ENCODE measurements around the gene KIAA1958. TPM values are rescaled to one million over a fixed set of nuclear protein-coding genes. Genes with fewer than 3 reads are reported as not detected.

The KIAA1958 gene
- total RNA-seq, 2 donors from 2014 or later = 7.0 to 42.8 TPM

- Histone ChIP-seq H3K4me1 (replicated peaks) (no peaks in the 10 kb centered on the region), H3K4me3 (no peak overlapping the region), H3K27ac (no peak overlapping the region), H3K9me3 (no peaks in the 10 kb centered on the region), H3K36me3 (no peaks in the 10 kb centered on the region), H3K27me3 (replicated peaks; ENCODE audit: insufficient read depth) (no peaks in the 10 kb centered on the region)
- DNase-seq (ENCODE audit: low spot score) = no peak
- 73% methylated on average over 4 of the region's 4 CpGs for WGBS
- intact Hi-C loops (cut with DNase I) = no loop called here
- no peak for TF ChIP-seq POLR2A (IDR thresholded peaks at IDR 0.05)
- TF ChIP-seq POLR2AphosphoS5 (IDR thresholded peaks at IDR 0.05) = no peak
- TF ChIP-seq CTCF (IDR thresholded peaks at IDR 0.05) = no peak
Observed at GRCh38 chr9:112562235-112562958, 75.8 kb downstream of the KIAA1958 start.

- no peak for DNase-seq (ENCODE audit: low spot score)
- Histone ChIP-seq H3K9me3 (no peaks in the 10 kb centered on the region), H3K4me3 (no peak overlapping the region), H3K4me1 (replicated peaks) (no peaks in the 10 kb centered on the region), H3K27ac (no peak overlapping the region), H3K36me3 (no peaks in the 10 kb centered on the region), H3K27me3 (replicated peaks; ENCODE audit: insufficient read depth) (no peaks in the 10 kb centered on the region)
- intact Hi-C loops (cut with DNase I) = no loop called here
- 44% methylated on average over 2 of the region's 2 CpGs for WGBS
- TF ChIP-seq CTCF (IDR thresholded peaks at IDR 0.05) (no peak), POLR2A (IDR thresholded peaks at IDR 0.05) (no peak), POLR2AphosphoS5 (IDR thresholded peaks at IDR 0.05) (no peak)
Observed at GRCh38 chr9:112569186-112569585, 82.6 kb downstream of the KIAA1958 start.

GRCh38 chr9:112570671-112571167, 84.1 kb downstream of the KIAA1958 start:
- H3K27me3 ChIP-seq (replicated peaks; ENCODE audit: insufficient read depth) = no peaks in the 10 kb centered on the region
- TF ChIP-seq POLR2A (IDR thresholded peaks at IDR 0.05) = no peak
- TF ChIP-seq CTCF (IDR thresholded peaks at IDR 0.05) = no peak
- TF ChIP-seq POLR2AphosphoS5 (IDR thresholded peaks at IDR 0.05) = no peak
- no peaks in the 10 kb centered on the region for H3K4me1 ChIP-seq (replicated peaks)
- 82% methylated on average over 6 of the region's 6 CpGs for WGBS
- H3K4me3 ChIP-seq = no peak overlapping the region
- H3K27ac ChIP-seq = no peak overlapping the region
- no peaks in the 10 kb centered on the region for H3K36me3 ChIP-seq
- no peaks in the 10 kb centered on the region for H3K9me3 ChIP-seq
- DNase-seq (ENCODE audit: low spot score) = no peak
- intact Hi-C loops (cut with DNase I) = no loop called here

GRCh38 chr9:112571624-112572355, 85.2 kb downstream of the KIAA1958 start:
- WGBS = 88% methylated on average over 9 of the region's 9 CpGs
- H3K27me3 ChIP-seq (replicated peaks; ENCODE audit: insufficient read depth) = no peaks in the 10 kb centered on the region
- intact Hi-C loops (cut with DNase I) = no loop called here
- H3K4me1 ChIP-seq (replicated peaks) = no peaks in the 10 kb centered on the region
- H3K4me3 ChIP-seq = no peak overlapping the region
- H3K9me3 ChIP-seq = no peaks in the 10 kb centered on the region
- H3K36me3 ChIP-seq = no peaks in the 10 kb centered on the region
- no peak for DNase-seq (ENCODE audit: low spot score)
- no peak overlapping the region for H3K27ac ChIP-seq
- TF ChIP-seq POLR2A (IDR thresholded peaks at IDR 0.05) (no peak), CTCF (IDR thresholded peaks at IDR 0.05) (no peak), POLR2AphosphoS5 (IDR thresholded peaks at IDR 0.05) (no peak)
